NK-92 (cell line): ENCODE data around the gene MCTP2.
"Not testable (repeated sequence)": the region's sequence is repeated elsewhere in the genome, so short reads cannot be mapped to it uniquely, and the experiment has no call there.

Source experiments
- DNase-seq: peaks from one replicate; lab custom pipeline; 2025; ENCODE audit not compliant: unreplicated experiment; lab: John Stamatoyannopoulos, UW

Gene MCTP2

GRCh38 chr15:94445566-94446160 lies 214.3 kb downstream of the MCTP2 start:
- no peak for DNase-seq

- no peak for DNase-seq
Measured at GRCh38 chr15:94446441-94446840, 215.1 kb downstream of the MCTP2 start.

GRCh38 chr15:94451466-94451865 lies 220.1 kb downstream of the MCTP2 start:
- no peak for DNase-seq

GRCh38 chr15:94453227-94453988 lies 222.0 kb downstream of the MCTP2 start:
- DNase-seq = no peak

- no peak for DNase-seq
Measured at GRCh38 chr15:94455297-94455696, 223.9 kb downstream of the MCTP2 start.

- no peak for DNase-seq
Measured at GRCh38 chr15:94456226-94456625, 224.9 kb downstream of the MCTP2 start.

- DNase-seq = no peak
Measured at GRCh38 chr15:94457661-94458060, 226.3 kb downstream of the MCTP2 start.

GRCh38 chr15:94460624-94461023 lies 229.3 kb downstream of the MCTP2 start:
- no peak for DNase-seq

GRCh38 chr15:94467034-94467433 lies 235.7 kb downstream of the MCTP2 start:
- DNase-seq = no peak

GRCh38 chr15:94470492-94470891 lies 239.1 kb downstream of the MCTP2 start:
- DNase-seq = no peak

GRCh38 chr15:94476686-94477085 lies 245.3 kb downstream of the MCTP2 start:
- no peak for DNase-seq

GRCh38 chr15:94477913-94478553 lies 246.7 kb downstream of the MCTP2 start:
- no peak for DNase-seq

GRCh38 chr15:94478763-94479162 lies 247.4 kb downstream of the MCTP2 start:
- no peak for DNase-seq

- DNase-seq = no peak
Measured at GRCh38 chr15:94480289-94480834, 249.0 kb downstream of the MCTP2 start.

GRCh38 chr15:94485148-94485719 lies 253.9 kb downstream of the MCTP2 start:
- no peak for DNase-seq

- no peak for DNase-seq
Measured at GRCh38 chr15:94487635-94488034, 256.3 kb downstream of the MCTP2 start.

GRCh38 chr15:94493176-94493575 lies 261.8 kb downstream of the MCTP2 start:
- no peak for DNase-seq

GRCh38 chr15:94493586-94493985 lies 262.2 kb downstream of the MCTP2 start:
- not testable (repeated sequence) for DNase-seq

- no peak for DNase-seq
Measured at GRCh38 chr15:94494732-94495131, 263.4 kb downstream of the MCTP2 start.

GRCh38 chr15:94503293-94503692 lies 271.9 kb downstream of the MCTP2 start:
- DNase-seq = no peak

- DNase-seq = no peak
Measured at GRCh38 chr15:94509259-94509658, 277.9 kb downstream of the MCTP2 start.

- no peak for DNase-seq
Measured at GRCh38 chr15:94522125-94522524, 290.8 kb downstream of the MCTP2 start.
